HG03439 (cell line): Measurements from ENCODE around the gene FAHD2B.
"Not testable (repeated sequence)": the region's sequence is repeated elsewhere in the genome, so short reads cannot be mapped to it uniquely, and the experiment has no call there.

Experiments used
- ATAC-seq: cut with Tn5 transposase; IDR thresholded peaks from one replicate; pipeline ENCODE4 v1.9.1; 2021; ENCODE audit warnings: mild to moderate bottlenecking, moderate library complexity; ENCODE audit not compliant: unreplicated experiment

The FAHD2B gene

GRCh38 chr2:97068074-97068473, 26.6 kb downstream of the FAHD2B start:
- no peak for ATAC-seq

GRCh38 chr2:97067279-97068004, 27.2 kb downstream of the FAHD2B start:
- ATAC-seq = no peak

DNA sequence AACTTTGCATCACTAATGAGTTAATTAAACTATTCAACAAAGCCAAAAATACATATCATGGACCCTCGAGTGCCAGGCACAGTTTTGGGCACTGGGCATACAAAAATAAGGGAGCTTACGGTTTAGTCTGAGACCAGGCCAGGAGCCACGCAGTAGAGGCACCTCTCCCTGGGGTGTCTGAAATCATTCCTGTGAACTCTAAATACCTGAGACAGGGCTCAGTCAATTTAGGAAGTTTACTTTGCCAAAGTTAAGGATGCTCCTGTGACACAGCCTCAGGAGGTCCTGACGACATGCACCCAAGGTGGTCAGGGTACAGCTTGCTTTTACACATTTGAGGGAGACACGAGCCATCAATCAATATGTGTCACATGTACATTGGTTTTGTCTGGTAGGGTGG, 28.7 kb downstream of the FAHD2B start:
- not testable (repeated sequence) for ATAC-seq

- ATAC-seq = not testable (repeated sequence)
Measured at GRCh38 chr2:97062020-97062419, 32.7 kb downstream of the FAHD2B start.

DNA sequence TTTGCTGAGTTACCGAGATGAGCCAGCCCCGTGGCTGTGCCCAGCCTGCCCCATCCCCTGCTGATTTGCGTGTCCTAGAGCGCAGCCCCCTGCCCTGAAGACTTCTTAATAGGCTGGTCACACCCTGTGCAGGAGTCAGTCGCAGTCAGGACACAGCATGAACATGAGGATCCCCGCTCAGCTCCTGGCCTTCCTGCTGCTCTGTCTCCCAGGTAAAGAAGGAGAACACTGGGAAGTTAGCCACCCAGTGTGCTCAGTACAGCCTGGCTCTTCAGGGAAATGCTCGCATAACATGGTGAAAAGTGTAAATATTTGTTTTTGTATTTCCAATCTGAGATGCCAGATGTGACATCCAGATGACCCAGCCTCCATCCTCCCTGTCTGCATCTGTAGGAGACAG, 34.9 kb downstream of the FAHD2B start:
- ATAC-seq = not testable (repeated sequence)

DNA sequence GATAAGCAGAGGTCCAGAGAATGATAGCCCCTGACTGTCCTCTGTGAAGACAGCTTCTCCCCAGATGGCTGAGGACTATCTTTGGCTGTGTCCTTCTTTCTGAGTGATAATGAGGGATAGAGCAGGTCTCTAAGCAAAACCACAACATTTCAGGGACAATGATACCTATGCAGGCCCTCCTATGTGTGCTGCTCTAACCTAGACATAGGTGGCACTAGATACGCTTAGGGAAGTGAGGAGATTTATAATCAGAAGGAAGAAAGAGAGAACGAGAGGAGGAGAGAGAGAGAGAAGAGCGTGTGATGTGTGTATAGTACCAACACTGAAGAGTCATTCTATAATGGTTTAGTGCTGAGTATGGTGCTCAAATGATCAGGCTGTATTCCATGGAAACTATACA, 38.5 kb downstream of the FAHD2B start:
- ATAC-seq = not testable (repeated sequence)

DNA sequence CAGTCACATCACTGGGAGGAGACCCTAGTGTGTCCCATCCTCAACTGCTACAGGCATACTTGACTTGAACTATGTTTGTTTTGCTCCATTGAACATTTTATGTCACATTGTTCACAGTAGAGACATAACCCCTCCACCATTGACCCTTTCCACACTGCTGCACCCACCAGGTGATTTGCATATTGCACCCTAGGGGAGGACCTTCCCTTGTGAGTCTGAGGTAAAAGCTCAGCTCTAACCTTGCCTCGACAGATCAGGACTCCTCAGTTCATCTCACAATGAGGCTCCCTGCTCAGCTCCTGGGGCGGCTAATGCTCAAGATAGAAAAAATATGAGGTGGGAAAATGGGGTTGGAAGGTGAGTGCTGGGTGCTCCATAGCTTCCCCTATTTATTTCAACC, 44.6 kb downstream of the FAHD2B start:
- ATAC-seq = not testable (repeated sequence)

DNA sequence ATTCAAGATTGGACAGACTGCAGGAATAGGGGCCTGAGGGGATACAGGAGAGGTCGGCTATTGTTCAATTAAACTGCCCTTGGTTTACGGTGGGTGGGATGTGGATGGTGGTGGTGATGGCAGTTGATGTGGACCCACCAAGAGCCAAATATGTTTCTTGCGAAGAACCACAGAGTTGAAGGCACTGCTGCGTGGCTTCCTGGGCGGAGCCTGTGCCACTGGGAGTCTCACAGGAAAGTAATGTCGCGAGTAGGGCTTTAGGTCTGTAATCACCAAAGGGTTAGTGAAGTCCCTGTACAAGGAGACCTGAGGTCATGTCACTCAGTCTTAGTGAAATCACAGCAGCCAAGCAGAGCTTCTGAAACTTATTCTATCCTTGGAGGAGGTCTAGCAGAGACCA, 46.2 kb downstream of the FAHD2B start:
- ATAC-seq = not testable (repeated sequence)

DNA sequence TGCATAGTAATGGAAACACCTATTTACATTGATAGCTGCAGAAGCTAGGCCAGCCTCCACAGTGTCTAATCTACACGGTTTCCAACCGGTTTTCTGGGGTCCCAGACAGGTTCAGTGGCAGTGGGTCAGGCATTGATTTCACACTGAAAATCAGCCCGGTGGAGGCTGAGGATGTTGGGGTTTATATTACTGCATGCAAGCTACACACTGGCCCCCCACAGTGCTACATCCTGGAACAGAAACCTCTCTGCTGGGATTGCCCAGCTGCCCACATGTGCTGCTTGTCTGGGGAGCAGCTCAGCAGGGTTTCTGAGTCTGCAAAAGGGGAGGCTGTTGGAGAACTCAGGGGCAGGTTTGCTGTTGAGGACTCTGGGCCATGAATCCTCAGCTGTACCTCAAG, 48.0 kb downstream of the FAHD2B start:
- not testable (repeated sequence) for ATAC-seq

GRCh38 chr2:97045895-97046499, 48.7 kb downstream of the FAHD2B start:
- not testable (repeated sequence) for ATAC-seq
